NCI-H2227 (cell line): ENCODE measurements around the gene GPR84.
"Not testable (repeated sequence)": the region's sequence is repeated elsewhere in the genome, so short reads cannot be mapped to it uniquely, and the experiment has no call there.

Source experiments
- DNase-seq: peaks from one replicate; lab custom pipeline; 2025; ENCODE audit not compliant: unreplicated experiment; lab: John Stamatoyannopoulos, UW

GPR84 gene

DNA sequence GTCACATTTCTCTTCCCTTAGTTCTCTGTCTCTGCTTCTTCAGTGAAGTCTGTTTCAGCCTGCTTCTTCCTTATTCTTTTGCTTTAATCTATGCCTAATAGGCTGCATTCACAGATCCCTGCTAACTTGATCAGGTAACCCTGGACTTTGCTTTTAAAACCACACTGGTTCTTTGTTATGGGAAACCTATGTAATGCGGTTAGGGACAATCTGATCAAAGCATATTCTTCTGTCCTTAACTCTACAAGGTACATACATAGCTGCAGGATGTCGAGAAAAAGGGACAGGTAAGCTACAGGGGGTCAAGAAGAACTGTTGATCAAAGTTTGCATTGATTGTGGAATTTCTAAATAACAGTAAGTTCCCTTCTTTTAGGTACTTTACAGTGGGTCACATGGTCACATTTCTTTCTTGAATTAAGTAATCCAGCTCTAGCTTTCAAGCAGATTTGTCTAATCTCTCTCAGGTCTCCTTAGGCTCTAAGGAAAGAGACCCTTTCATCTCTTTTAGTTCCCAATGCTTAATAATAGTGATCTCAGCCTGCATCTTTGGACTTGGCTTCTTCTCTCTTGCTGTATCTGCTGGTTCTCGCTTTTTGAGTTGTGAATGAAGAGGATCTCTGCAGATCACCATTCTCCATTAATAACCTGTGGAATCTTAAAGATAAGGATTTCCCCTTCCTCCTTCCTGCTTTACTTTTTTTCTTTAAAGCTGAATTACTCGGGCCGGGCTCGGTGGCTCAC lies 35.5 kb downstream of the GPR84 start:
- DNase-seq, result no peak

DNA sequence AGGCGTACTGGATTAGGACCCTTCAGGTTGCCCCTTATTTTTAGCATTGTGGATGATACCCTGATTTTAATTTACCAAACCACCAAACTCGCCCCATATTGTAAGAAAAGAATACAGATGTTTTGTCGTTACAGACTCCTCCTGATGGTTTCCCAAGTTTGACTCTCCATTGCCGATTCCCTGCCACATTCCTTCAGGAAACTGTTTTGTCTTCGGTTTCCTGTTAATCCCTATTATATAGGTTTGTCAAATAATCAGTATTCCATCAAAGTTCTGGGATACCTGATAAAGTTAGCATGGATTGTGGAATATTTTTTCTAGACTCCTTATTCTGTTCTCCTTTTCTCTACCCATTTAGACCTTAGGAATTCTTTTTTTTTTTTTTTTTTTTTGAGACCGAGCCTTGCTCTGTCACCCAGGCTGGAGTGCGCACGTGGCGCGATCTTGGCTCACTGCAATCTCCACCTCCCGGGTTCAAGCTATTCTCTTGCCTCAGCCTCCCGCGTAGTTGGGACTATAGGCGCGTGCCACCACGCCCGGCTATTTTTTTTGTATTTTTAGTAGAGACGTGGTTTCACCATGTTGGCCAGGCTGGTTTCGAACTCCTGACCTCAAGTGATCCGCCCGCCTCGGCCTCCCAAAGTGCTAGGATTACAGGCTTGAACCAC lies 38.7 kb downstream of the GPR84 start:
- DNase-seq, result not testable (repeated sequence)

DNA sequence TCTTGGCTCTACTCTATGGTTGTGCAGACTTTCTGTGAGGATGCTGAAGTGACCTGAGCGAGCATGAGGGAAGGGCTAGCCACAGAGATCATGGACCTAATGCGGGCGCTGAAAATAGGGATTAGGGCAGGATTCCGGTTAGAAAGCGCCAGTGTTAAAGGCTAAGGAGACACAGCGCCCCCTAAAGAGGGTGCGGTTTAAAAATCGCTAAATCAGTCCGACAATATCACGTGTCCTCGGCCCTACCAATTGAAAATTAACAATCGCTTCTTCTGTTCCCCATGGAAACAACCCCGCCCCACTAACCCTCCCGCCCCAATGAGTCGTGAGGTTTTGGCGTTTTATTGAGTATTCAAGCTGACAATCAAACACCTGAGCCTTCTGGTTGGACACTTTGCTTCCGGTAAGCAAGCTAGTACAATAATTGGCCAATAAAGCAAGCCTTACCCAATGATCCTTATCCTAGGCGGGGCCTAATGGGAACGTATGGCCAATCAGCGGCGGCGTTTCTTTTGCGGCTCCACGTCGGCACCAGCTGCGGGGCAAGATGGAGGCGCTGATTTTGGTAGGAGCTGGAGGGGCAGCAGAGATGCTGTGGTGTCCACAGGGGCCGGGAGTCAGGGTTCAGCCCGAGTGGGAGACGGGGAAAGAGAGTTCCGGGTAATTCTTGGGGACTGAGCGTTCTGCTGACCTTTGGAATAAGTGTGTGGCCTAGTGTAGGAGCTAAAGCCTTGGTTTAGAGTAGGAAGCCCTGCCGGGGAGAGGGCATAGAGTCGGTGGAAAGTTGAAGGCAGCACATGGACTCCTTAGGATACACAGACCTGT lies 39.5 kb downstream of the GPR84 start, which contains the start of gene COPZ1:
Gene COPZ1, plus strand, starts transcription at position 515 of the 825 bp plus-strand sequence. Its CDS starts 33 bp downstream, at position 548.
- DNase-seq, result peak; percentile 97

DNA sequence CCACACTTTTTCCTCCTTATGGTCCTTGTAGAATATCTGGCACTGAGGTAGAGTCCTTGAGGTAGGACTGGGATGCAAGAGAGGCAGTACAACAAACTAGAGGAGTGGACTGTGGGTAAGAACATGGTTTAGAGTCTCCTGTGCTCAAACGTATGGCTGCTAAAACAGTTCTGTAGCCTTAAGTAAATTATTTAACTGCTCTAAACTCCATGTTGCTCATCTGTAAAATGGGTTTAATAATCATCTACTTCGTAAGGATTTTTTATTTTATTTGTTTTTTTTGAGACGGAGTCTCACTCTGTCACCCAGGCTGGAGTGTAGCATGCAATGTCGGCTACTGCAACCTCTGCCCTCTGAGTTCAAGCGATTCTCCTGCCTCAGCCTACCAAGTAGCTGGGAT lies 42.9 kb downstream of the GPR84 start:
- no peak for DNase-seq
